ENCODE measurements around the gene IL13. TPM values are rescaled to one million over a fixed set of nuclear protein-coding genes. Genes with fewer than 3 reads are reported as not detected.

Gene IL13
- total and polyA plus RNA-seq, 2 donors (not counting 3 experiments of a cell fraction or from before 2014, with no cell fraction given): 0.06 TPM; not detected in 1

- dilution Hi-C loops (cut with MboI; ENCODE audit: extremely low pct_ligation_motif_present, low sequenced_read_pairs): no loop called here
- no peaks in the 10 kb centered on the region for H3K9me3 ChIP-seq (replicated peaks; ENCODE audit: control insufficient read depth, insufficient read depth, low read length)
- no peaks in the 10 kb centered on the region for H4K20me1 ChIP-seq (replicated peaks; ENCODE audit: control insufficient read depth, extremely low read depth, insufficient read depth, low read length)
- H3K36me3 ChIP-seq (ENCODE audit: control insufficient read depth in 2 of 2, extremely low read depth in 1 of 2, insufficient read depth in 2 of 2, low read length in 2 of 2): no peaks in the 10 kb centered on the region
- no peak overlapping the region for H3K27ac ChIP-seq (ENCODE audit: insufficient read depth, low read depth, low read length)
- H3K4me1 ChIP-seq (ENCODE audit: control insufficient read depth, extremely low read depth, insufficient read depth, low read length): no peaks in the 10 kb centered on the region
- no peak overlapping the region for H3K4me2 ChIP-seq (ENCODE audit: insufficient read depth, low read length)
- no peak overlapping the region for H2AFZ ChIP-seq (ENCODE audit: low read depth, low read length)
- H3K27me3 ChIP-seq (ENCODE audit: control insufficient read depth in 2 of 2, insufficient read depth in 2 of 2, low read length in 2 of 2): no peaks in the 10 kb centered on the region
- POLR2A ChIA-PET: no interaction called here
- H3K79me2 ChIP-seq (ENCODE audit: control insufficient read depth, insufficient read depth, low read length): no peaks in the 10 kb centered on the region
- H3K9me1 ChIP-seq (replicated peaks; ENCODE audit: control insufficient read depth, extremely low read depth, insufficient read depth, low read length): no peaks in the 10 kb centered on the region
- no peak overlapping the region for H3K9ac ChIP-seq (replicated peaks; ENCODE audit: extremely low read depth, insufficient read depth, low read length)
- DNase-seq (ENCODE audit: low read depth, low spot score) (no peak), FAIRE-seq (no peak)
- no peak for TF ChIP-seq EZH2 (IDR thresholded peaks at IDR 0.05; ENCODE audit: borderline replicate concordance, low read depth, low read length, severe bottlenecking)
- TF ChIP-seq, protein P1, sequence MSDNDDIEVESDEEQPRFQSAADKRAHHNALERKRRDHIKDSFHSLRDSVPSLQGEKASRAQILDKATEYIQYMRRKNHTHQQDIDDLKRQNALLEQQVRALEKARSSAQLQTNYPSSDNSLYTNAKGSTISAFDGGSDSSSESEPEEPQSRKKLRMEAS (IDR thresholded peaks at IDR 0.05; ENCODE audit: insufficient read depth, insufficient read length): no peak
- TF ChIP-seq POLR2AphosphoS5 (IDR thresholded peaks at IDR 0.05; ENCODE audit: insufficient read depth, low read depth, low read length): no peak
- no peak for TF ChIP-seq JUN (IDR thresholded peaks at IDR 0.05; ENCODE audit: borderline replicate concordance, insufficient read depth, insufficient read length, low read depth)
- TF ChIP-seq POLR2A (IDR thresholded peaks at IDR 0.05; ENCODE audit: low read depth, low read length): no peak
- no peak for TF ChIP-seq MYC (IDR thresholded peaks at IDR 0.05; ENCODE audit: low read depth, low read length)
- TF ChIP-seq, protein P2, sequence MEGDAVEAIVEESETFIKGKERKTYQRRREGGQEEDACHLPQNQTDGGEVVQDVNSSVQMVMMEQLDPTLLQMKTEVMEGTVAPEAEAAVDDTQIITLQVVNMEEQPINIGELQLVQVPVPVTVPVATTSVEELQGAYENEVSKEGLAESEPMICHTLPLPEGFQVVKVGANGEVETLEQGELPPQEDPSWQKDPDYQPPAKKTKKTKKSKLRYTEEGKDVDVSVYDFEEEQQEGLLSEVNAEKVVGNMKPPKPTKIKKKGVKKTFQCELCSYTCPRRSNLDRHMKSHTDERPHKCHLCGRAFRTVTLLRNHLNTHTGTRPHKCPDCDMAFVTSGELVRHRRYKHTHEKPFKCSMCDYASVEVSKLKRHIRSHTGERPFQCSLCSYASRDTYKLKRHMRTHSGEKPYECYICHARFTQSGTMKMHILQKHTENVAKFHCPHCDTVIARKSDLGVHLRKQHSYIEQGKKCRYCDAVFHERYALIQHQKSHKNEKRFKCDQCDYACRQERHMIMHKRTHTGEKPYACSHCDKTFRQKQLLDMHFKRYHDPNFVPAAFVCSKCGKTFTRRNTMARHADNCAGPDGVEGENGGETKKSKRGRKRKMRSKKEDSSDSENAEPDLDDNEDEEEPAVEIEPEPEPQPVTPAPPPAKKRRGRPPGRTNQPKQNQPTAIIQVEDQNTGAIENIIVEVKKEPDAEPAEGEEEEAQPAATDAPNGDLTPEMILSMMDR (IDR thresholded peaks at IDR 0.05; ENCODE audit: extremely low read depth in 1 of 2, insufficient read depth in 1 of 2, low read depth in 1 of 2, low read length in 2 of 2): no peak
- TF ChIP-seq FOS (IDR thresholded peaks at IDR 0.05; ENCODE audit: borderline replicate concordance, insufficient read depth, low read length): no peak
- TF ChIP-seq GATA2 (IDR thresholded peaks at IDR 0.05; ENCODE audit: insufficient read depth, insufficient read length, low read depth, low read length): no peak
- H3K4me3 ChIP-seq (replicated peaks in 1 of 3; ENCODE audit: insufficient read depth in 1 of 3, low read depth in 1 of 3, low read length in 3 of 3): no peak overlapping the region
- no TSS peak for BruUV-seq (replicated peaks)
- CTCF ChIA-PET: no interaction called here
- intact Hi-C loops (cut with micrococcal nuclease): no loop called here
Observed at GRCh38 chr5:132692632-132692967, 34.6 kb downstream of the IL13 start.
